GM12878 (cell line): ENCODE measurements around the gene LPCAT2. TPM values are rescaled to one million over a fixed set of nuclear protein-coding genes. Genes with fewer than 3 reads are reported as not detected.

Source experiments
- ATAC-seq: fragments of 200-7000 bp; cut with Tn5 transposase; 3 replicates; pipeline ENCODE4 v1.9.1; 2020; ENCODE audit warnings: mild to moderate bottlenecking, moderate library complexity
- BruUV-seq: library from RNA; stranded (reverse); fragments of 400-500 nt; replicated peaks from 2 replicates; lab custom pipeline; 2021; lab: Mats Ljungman, UMichigan
- CTCF ChIA-PET: fragments of 300-600 bp; sonication (Branson Sonifier 250); formaldehyde crosslinking; extraction: SDS; loops from one replicate; lab custom pipeline; 2021; ENCODE audit warnings: inconsistent platforms; lab: Yijun Ruan, JAX
- POLR2A ChIA-PET: fragments of 350-600 bp; formaldehyde crosslinking; extraction: SDS; loops from one replicate; lab custom pipeline; 2021; ENCODE audit warnings: inconsistent platforms; lab: Charles Lee
- RAD21 ChIA-PET: fragments of 300-600 bp; sonication (Branson Sonifier 250); formaldehyde crosslinking; loops from one replicate; lab custom pipeline; 2023; ENCODE audit warnings: antibody characterized with exemption; ENCODE audit not compliant: unreplicated experiment; lab: Charles Lee
- SMC1A ChIA-PET: fragments of 300-600 bp; sonication (Branson Sonifier 250); formaldehyde crosslinking; loops from one replicate; lab custom pipeline; 2023; ENCODE audit not compliant: unreplicated experiment, uncharacterized antibody; lab: Charles Lee
- DNase-seq: peaks from one replicate; pipeline ENCODE4 v3.0.0-alpha.2; 2011; ENCODE audit warnings: low read depth, low spot score
- FAIRE-seq: peaks from 3 replicates; lab custom pipeline; 2011; peaks lifted over from hg19 to GRCh38; lab: Jason Lieb, UNC
- H2AFZ ChIP-seq: 2 replicates; pipeline ENCODE4 v1.6.0; 2011; ENCODE audit warnings: low read depth, low read length, control low read depth; ENCODE audit not compliant: control insufficient read depth
- H3K27ac ChIP-seq: 2 replicates; pipeline ENCODE4 v1.5.1; 2011; ENCODE audit warnings: control low read depth; ENCODE audit not compliant: control insufficient read depth, insufficient read depth
- H3K27me3 ChIP-seq, 2 experiments: replicated peaks in 1 of 2; 2 replicates each; pipeline versions ENCODE4 v1.6.0 to v1.6.1; 2011; ENCODE audit warnings: low read length in 1 of 2; ENCODE audit not compliant: control insufficient read depth in 2 of 2, insufficient read depth in 2 of 2
- H3K36me3 ChIP-seq, 2 experiments: 2 replicates each; pipeline ENCODE4 v1.5.1; 2011; ENCODE audit warnings: low read length in 1 of 2; ENCODE audit not compliant: control insufficient read depth in 2 of 2, insufficient read depth in 2 of 2
- H3K4me1 ChIP-seq: 2 replicates; pipeline ENCODE4 v1.6.1; 2011; ENCODE audit warnings: mild to moderate bottlenecking, low read length, moderate library complexity, mixed read lengths; ENCODE audit not compliant: control insufficient read depth, insufficient read depth
- H3K4me2 ChIP-seq: 2 replicates; pipeline ENCODE4 v1.6.0; 2011; ENCODE audit warnings: control low read depth; ENCODE audit not compliant: control insufficient read depth, insufficient read depth
- H3K4me3 ChIP-seq: fragments of 200-600 bp; sonication (generic); 2 replicates; pipeline ENCODE4 v1.5.1; 2016
- H3K79me2 ChIP-seq: 2 replicates; pipeline ENCODE4 v1.6.0; 2011; ENCODE audit warnings: low read length; ENCODE audit not compliant: control insufficient read depth, insufficient read depth
- H3K9ac ChIP-seq: 2 replicates; pipeline ENCODE4 v1.8.0; 2011; ENCODE audit warnings: low read length, control low read depth, mixed read lengths; ENCODE audit not compliant: control insufficient read depth, insufficient read depth
- H3K9me3 ChIP-seq: replicated peaks from 3 replicates; pipeline ENCODE4 v1.5.1; 2011; ENCODE audit warnings: mild to moderate bottlenecking, low read length; ENCODE audit not compliant: control insufficient read depth, insufficient read depth
- H4K20me1 ChIP-seq: 2 replicates; pipeline ENCODE4 v1.6.0; 2011; ENCODE audit not compliant: control insufficient read depth, insufficient read depth
- CBX5 ChIP-seq: sonication (generic); IDR thresholded peaks from 2 replicates; pipeline ENCODE4 v1.6.1; 2016; ENCODE audit warnings: low read depth, moderate library complexity, mild to moderate bottlenecking, inconsistent platforms
- CHD4 ChIP-seq: fragments of 200-600 bp; sonication (generic); IDR thresholded peaks from 2 replicates; pipeline ENCODE4 v1.6.1; 2016; ENCODE audit warnings: mild to moderate bottlenecking
- FOXM1 ChIP-seq: IDR thresholded peaks from 2 replicates; pipeline ENCODE4 v1.6.1; 2012; ENCODE audit warnings: low read depth, mild to moderate bottlenecking, inconsistent platforms, low read length, moderate library complexity
- IRF4 ChIP-seq: IDR thresholded peaks from 2 replicates; pipeline ENCODE4 v1.6.1; 2011; ENCODE audit warnings: low read depth, low read length
- KLF5 ChIP-seq: fragments of 450-650 bp; IDR thresholded peaks from 2 replicates; pipeline ENCODE4 v1.6.1; 2014; ENCODE audit warnings: mild to moderate bottlenecking; ENCODE audit not compliant: partially characterized antibody
- MYC ChIP-seq: IDR thresholded peaks from 2 replicates; pipeline ENCODE4 v1.6.1; 2011; ENCODE audit warnings: mild to moderate bottlenecking, low read length, moderate library complexity, inconsistent platforms; ENCODE audit not compliant: insufficient read depth, insufficient replicate concordance, insufficient read length, severe bottlenecking
- WGBS: methylation state at CpG from one replicate; pipeline ENCODE4 v1.1.6; 2016; ENCODE audit warnings: low lambda C conversion rate; ENCODE audit not compliant: insufficient replicate concordance, insufficient coverage; ENCODE audit errors: missing lambda C conversion rate; 5-methylcytosine and 5-hydroxymethylcytosine counted together
- in situ Hi-C: fragments of 300-500 bp; cut with MboI; formaldehyde crosslinking; loops from 9 replicates; pipeline ENCODE4 v1.14.3; 2018; ENCODE audit warnings: mixed read lengths
- intact Hi-C: fragments of 100-400 bp; cut with micrococcal nuclease; formaldehyde crosslinking; loops from one replicate; pipeline ENCODE4 v1.14.2; 2022; ENCODE audit not compliant: unreplicated experiment
- polyA plus RNA-seq, 11 experiments: library from polyadenylated mRNA; depleted of rRNA in 4 of 11; unstranded in 6 of 11; stranded (reverse) in 5 of 11; fragments of >200 nt; fragmentation: Nextera tagmentation in 4 of 11; fragmentation: Illumina TruSeq in 1 of 11; extraction: Ambion mirVana in 4 of 11; extraction: Trizol in 1 of 11; gene quantifications; 1 replicate in 1 of 11; 2 replicates in 10 of 11; pipeline versions ENCODE4 v1.2.1 to v1.2.3, GENCODE V29; 2011 to 2016; ENCODE audit warnings: inconsistent platforms in 2 of 11, missing spikeins in 2 of 11, low read depth in 1 of 11
- total RNA-seq, 4 experiments: library from RNA; depleted of rRNA in 3 of 4; stranded (reverse); fragments of >200 nt in 3 of 4; fragmentation: Illumina TruSeq in 1 of 4; extraction: Trizol in 1 of 4; gene quantifications; 2 replicates each; pipeline versions ENCODE4 v1.2.1 to v1.2.3, GENCODE V29; 2013 to 2021
- TF ChIP-seq, protein P1 (sequence below): fragments of 450-650 bp; formaldehyde crosslinking; IDR thresholded peaks from 2 replicates; pipeline ENCODE4 v1.5.0; 2022; ENCODE audit warnings: mild to moderate bottlenecking, missing genetic modification characterization
- TF ChIP-seq, protein P2 (sequence below): IDR thresholded peaks from 2 replicates; pipeline ENCODE4 v1.6.1; 2012; ENCODE audit warnings: low read length, inconsistent platforms
- TF ChIP-seq, protein P3 (sequence below): fragments of 450-650 bp; IDR thresholded peaks from 2 replicates; pipeline ENCODE4 v1.6.1; 2017; ENCODE audit warnings: borderline replicate concordance

The LPCAT2 gene
- total and polyA plus RNA-seq, 10 of the 15 experiments (the other 5 are each of a cell fraction or from before 2014, with no cell fraction given), result 0.01 TPM; not detected in 9

DNA sequence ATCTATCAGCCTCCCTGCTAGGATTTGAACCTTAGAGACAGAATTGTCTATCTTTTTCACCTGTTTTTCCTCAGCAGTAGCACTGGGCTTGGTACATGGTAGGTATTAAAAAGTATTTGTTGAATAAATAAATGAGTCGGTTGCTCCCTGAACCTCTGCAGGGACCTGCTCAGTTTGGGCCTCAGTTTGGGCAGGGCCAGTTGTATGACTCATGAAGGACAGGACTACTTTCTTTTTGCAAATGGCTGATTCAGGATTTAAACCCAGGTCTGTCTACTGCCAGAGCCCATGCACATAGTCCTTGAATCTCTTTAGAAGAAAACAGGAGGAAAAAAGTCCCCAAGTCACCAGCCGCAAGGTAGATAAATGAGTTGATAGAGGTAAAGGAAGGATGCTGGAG is 26.8 kb upstream of the LPCAT2 start:
- no peaks in the 10 kb centered on the region for H3K4me1 ChIP-seq
- no peak for DNase-seq
- no peak overlapping the region for H2AFZ ChIP-seq
- H3K4me3 ChIP-seq, result no peak overlapping the region
- H3K9me3 ChIP-seq, result no peaks in the 10 kb centered on the region
- no peak for FAIRE-seq
- ChIA-PET POLR2A (no interaction called here), SMC1A (no interaction called here), CTCF (no interaction called here), RAD21 (no interaction called here)
- no peak overlapping the region for H3K4me2 ChIP-seq
- H4K20me1 ChIP-seq, result no peaks in the 10 kb centered on the region
- no peak overlapping the region for H3K27ac ChIP-seq
- no peaks in the 10 kb centered on the region for H3K36me3 ChIP-seq
- in situ Hi-C loops (no loop called here), intact Hi-C loops (no loop called here)
- no TSS peak for BruUV-seq
- H3K9ac ChIP-seq, result no peak overlapping the region
- no peaks in the 10 kb centered on the region for H3K79me2 ChIP-seq
- ATAC-seq, result no peak
- TF ChIP-seq, protein P1, sequence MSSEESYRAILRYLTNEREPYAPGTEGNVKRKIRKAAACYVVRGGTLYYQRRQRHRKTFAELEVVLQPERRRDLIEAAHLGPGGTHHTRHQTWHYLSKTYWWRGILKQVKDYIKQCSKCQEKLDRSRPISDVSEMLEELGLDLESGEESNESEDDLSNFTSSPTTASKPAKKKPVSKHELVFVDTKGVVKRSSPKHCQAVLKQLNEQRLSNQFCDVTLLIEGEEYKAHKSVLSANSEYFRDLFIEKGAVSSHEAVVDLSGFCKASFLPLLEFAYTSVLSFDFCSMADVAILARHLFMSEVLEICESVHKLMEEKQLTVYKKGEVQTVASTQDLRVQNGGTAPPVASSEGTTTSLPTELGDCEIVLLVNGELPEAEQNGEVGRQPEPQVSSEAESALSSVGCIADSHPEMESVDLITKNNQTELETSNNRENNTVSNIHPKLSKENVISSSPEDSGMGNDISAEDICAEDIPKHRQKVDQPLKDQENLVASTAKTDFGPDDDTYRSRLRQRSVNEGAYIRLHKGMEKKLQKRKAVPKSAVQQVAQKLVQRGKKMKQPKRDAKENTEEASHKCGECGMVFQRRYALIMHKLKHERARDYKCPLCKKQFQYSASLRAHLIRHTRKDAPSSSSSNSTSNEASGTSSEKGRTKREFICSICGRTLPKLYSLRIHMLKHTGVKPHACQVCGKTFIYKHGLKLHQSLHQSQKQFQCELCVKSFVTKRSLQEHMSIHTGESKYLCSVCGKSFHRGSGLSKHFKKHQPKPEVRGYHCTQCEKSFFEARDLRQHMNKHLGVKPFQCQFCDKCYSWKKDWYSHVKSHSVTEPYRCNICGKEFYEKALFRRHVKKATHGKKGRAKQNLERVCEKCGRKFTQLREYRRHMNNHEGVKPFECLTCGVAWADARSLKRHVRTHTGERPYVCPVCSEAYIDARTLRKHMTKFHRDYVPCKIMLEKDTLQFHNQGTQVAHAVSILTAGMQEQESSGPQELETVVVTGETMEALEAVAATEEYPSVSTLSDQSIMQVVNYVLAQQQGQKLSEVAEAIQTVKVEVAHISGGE (CRISPR knock-in tag), result no peak
- H3K27me3 ChIP-seq, result no peaks in the 10 kb centered on the region; a peak in 1 of 4 replicates
- WGBS, result 18% methylated on average over 2 of the region's 2 CpGs

DNA sequence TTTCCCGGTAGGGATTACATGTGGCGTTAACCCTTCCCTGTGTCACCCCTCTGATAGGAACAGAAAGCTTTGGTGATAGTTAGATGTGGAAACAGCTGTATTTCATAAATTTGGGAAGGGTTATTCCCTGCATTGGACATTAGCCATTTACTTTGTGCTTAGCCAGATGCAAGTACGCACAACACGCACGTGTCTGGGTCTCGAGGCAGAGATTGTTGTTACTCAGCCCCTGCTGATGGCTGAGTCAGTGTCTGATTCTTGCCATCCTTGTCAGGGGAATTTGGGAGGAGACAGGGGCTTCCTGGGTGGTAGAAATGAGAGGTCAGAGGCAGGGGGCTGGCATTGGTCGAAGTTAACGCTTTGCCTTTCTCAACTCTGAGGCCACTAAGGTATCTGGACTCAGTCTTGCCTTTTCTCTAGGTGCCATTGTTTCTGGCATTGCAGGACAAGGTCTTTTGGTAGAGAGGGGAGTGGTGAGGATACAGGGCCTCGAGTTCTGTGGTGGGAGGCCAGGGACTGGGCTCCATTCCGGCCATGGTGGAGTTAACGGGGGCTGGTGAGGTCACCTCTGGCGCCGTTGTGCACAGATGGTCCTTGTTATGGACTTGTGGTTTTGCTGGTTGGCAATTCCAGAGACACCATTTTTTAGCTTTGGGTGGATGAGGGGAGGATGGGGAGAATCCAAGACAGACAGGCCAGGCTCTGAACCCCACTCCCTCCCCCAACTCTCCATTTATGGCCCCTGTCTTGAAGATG is 21.6 kb upstream of the LPCAT2 start:
- POLR2A ChIA-PET, result no interaction called here
- TF ChIP-seq CBX5, result no peak
- no peak for TF ChIP-seq FOXM1
- TF ChIP-seq, protein P2, sequence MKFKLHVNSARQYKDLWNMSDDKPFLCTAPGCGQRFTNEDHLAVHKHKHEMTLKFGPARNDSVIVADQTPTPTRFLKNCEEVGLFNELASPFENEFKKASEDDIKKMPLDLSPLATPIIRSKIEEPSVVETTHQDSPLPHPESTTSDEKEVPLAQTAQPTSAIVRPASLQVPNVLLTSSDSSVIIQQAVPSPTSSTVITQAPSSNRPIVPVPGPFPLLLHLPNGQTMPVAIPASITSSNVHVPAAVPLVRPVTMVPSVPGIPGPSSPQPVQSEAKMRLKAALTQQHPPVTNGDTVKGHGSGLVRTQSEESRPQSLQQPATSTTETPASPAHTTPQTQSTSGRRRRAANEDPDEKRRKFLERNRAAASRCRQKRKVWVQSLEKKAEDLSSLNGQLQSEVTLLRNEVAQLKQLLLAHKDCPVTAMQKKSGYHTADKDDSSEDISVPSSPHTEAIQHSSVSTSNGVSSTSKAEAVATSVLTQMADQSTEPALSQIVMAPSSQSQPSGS, result no peak
- TF ChIP-seq MYC, result no peak
- no peak for TF ChIP-seq IRF4
- TF ChIP-seq KLF5, result no peak
- TF ChIP-seq, protein P3, sequence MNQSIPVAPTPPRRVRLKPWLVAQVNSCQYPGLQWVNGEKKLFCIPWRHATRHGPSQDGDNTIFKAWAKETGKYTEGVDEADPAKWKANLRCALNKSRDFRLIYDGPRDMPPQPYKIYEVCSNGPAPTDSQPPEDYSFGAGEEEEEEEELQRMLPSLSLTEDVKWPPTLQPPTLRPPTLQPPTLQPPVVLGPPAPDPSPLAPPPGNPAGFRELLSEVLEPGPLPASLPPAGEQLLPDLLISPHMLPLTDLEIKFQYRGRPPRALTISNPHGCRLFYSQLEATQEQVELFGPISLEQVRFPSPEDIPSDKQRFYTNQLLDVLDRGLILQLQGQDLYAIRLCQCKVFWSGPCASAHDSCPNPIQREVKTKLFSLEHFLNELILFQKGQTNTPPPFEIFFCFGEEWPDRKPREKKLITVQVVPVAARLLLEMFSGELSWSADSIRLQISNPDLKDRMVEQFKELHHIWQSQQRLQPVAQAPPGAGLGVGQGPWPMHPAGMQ, result no peak
- no peak for TF ChIP-seq CHD4
- H3K36me3 ChIP-seq, result no peaks in the 10 kb centered on the region
- DNase-seq, result no peak
- in situ Hi-C loops (no loop called here), intact Hi-C loops (no loop called here)
- CTCF ChIA-PET, result no interaction called here
- BruUV-seq, result no TSS peak
- no peak for ATAC-seq
- FAIRE-seq, result no peak
- no peaks in the 10 kb centered on the region for H3K79me2 ChIP-seq
- SMC1A ChIA-PET, result interaction anchor here (0.6 to 1.0 kb wide), 2 partner anchors 22 to 206 kb away, joined by 3 read pairs; no protein-coding TSS in a partner anchor
- H4K20me1 ChIP-seq, result no peaks in the 10 kb centered on the region
- RAD21 ChIA-PET, result no interaction called here
- no peak overlapping the region for H2AFZ ChIP-seq
- H3K4me2 ChIP-seq, result no peak overlapping the region
- no peaks in the 10 kb centered on the region for H3K27me3 ChIP-seq
- no peak overlapping the region for H3K4me3 ChIP-seq
- no peaks in the 10 kb centered on the region for H3K9me3 ChIP-seq
- no peak overlapping the region for H3K9ac ChIP-seq
- no peaks in the 10 kb centered on the region for H3K4me1 ChIP-seq
- H3K27ac ChIP-seq, result no peak overlapping the region
- 61% methylated on average over 13 of the region's 13 CpGs for WGBS
